NCI-H1436 treated with DMSO at 0.1 percent for 48 hours (cell line): ENCODE data around the gene STARD10.

ENCODE experiments used
- DNase-seq: peaks from one replicate; lab custom pipeline; 2025; lab: John Stamatoyannopoulos, UW

STARD10 gene

GRCh38 chr11:72763823-72764222 lies 30.0 kb downstream of the STARD10 start:
- DNase-seq = no peak

GRCh38 chr11:72762641-72763304 lies 31.1 kb downstream of the STARD10 start:
- DNase-seq = no peak

- no peak for DNase-seq
These were observed 33.1 kb downstream of the STARD10 start for GRCh38 chr11:72760539-72761405.

DNA sequence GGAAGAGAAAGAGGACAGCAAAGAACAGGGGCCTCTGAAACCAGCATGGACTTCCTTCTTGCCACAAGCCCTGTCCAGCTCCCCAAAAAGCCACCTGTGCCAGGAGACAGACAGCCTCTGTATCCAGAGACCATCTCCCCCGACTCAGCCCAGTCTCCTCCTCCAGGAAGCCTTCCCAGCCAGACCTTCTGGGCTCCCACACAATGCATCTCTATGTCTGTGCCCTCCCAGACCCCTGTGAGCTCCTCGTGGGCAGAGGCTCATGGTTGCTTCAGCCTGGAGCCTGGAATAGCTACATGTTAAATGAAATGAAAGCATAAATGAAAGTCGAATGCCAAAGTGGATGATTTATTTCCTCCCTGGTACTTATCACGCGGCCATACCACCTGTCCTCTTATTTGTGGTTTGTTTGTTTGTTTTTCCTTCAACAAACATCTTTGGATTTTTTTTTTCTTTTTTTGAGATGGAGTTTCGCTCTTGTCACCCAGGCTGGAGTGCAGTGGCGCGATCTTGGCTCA lies 34.3 kb downstream of the STARD10 start:
- DNase-seq = no peak

- no peak for DNase-seq
These were observed 35.0 kb downstream of the STARD10 start for GRCh38 chr11:72758690-72759389.

DNA sequence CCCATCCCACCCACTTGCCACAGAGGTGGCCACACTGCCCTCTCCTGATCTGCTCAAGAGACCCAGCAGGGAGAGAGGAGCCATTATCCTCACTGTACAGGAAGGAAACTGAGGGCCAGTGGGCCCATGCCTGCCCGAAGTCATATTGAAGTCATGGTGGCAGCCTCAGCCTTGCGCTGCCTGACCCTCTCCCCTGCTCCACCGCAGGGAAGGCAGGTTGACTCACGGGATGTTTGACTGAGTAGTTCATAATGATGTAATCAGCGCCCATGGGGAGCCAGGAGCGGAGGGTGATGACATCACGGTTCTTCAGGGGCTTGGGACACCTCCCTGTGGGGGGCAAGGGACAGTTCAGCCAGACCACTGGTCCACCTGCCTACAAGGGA lies 35.5 kb downstream of the STARD10 start:
- no peak for DNase-seq

DNA sequence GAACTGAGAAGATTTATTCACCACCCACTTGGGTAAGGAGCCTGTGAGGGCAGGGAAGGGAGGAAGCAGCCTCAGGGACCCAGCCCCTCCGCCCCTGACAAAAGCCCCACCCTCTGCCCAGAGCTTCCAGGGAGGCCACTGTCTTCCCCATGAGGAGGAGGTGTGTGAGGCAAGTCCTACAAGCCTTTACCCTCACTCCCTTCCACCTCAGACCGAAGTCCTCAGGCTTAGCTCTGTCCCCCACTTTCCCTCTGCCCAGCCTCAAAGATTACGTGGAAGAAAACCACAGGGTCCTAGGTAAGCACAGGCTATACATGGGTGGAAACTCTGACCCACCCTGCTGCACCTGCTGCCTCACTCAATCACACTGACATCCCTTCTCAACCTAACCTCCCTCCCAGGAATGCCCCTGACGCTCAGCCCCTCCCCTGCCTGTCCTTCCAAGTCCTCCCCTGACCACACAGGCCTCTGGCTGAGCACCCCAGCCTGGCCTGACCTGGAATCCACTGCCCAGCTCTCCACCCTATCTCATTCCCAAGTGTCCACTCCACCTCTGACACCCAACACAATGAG lies 38.0 kb downstream of the STARD10 start:
- DNase-seq = no peak

- DNase-seq = no peak
These were observed 39.2 kb downstream of the STARD10 start for GRCh38 chr11:72754544-72755155.

DNA sequence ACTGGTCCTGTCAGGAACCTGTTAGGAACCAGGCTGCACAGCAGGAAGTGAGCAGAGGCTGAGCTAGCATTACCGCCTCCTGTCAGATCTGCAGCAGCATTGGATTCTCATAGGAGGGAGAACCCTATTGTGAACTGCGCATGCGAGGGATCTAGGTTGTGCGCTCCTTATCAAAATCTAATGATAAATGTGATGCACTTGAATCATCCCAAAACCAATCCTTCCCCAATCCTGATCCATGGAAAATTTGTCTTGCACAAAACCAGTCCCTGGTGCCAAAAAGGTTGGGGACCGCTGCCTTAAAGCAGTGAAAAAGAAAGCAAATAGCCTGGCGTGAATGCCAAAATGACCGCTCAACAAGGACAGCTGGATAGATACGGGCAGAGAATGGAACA lies 39.7 kb downstream of the STARD10 start:
- DNase-seq = no peak

GRCh38 chr11:72753341-72754148 lies 40.3 kb downstream of the STARD10 start:
- no peak for DNase-seq

GRCh38 chr11:72752088-72752914 lies 41.5 kb downstream of the STARD10 start, which contains the start of gene ARAP1:
TSS of gene ARAP1 (minus strand) at chr11:72752408. CDS start at chr11:72727128, 25,280 bp downstream.
- no peak for DNase-seq

- DNase-seq = no peak
These were observed 42.4 kb downstream of the STARD10 start for GRCh38 chr11:72751116-72752087.

DNA sequence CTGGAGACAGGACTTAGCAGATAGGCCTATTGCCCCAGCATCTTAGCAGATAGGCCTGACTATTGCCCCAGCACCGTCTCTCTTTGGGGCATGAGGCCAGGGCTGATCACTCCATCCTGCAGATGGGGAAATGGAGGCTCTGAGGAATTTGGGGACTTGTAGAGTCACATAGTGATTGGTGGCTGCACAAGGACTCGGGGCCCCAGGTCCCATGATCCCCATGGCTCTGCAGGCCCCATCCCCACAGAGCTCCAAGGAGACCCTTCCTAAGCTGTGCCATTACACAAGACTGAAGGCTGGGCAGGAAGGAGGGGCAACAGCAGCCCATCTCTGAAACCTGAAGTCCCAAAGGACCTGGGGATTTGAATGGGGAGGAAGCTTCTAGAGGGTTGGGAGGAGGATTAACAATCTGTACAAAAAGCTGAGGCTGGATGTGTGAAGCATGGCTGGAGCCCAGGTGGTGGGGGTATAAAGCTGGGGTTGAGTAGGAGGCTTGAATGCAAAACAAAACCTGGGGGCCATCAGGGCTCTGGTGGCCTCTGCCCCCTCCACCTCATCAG lies 43.2 kb downstream of the STARD10 start:
- no peak for DNase-seq

DNA sequence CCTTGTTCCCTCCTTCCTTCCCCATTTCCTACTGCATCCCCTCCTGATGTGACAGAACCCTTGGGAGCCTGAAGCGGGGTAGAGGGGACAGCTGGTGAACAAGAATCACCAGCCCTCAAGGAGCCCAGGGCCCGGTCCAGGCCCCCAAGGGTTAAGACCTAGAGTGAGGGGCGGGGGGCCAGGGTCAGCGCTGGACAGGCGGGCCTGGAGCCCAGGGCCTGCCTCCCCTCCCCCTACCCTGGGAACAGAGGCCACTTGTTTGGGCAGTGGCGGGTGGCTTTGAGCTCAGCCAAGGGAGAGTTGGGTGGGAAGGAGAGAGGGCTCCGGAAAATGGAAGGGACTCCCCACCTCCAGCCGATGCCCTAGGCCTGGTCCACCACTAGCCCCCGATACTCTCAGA lies 43.8 kb downstream of the STARD10 start:
- DNase-seq = no peak

- no peak for DNase-seq
These were observed 46.5 kb downstream of the STARD10 start for GRCh38 chr11:72747289-72747855.

- no peak for DNase-seq
These were observed 47.0 kb downstream of the STARD10 start for GRCh38 chr11:72746821-72747220.

GRCh38 chr11:72745925-72746550 lies 47.8 kb downstream of the STARD10 start:
- DNase-seq = no peak

DNA sequence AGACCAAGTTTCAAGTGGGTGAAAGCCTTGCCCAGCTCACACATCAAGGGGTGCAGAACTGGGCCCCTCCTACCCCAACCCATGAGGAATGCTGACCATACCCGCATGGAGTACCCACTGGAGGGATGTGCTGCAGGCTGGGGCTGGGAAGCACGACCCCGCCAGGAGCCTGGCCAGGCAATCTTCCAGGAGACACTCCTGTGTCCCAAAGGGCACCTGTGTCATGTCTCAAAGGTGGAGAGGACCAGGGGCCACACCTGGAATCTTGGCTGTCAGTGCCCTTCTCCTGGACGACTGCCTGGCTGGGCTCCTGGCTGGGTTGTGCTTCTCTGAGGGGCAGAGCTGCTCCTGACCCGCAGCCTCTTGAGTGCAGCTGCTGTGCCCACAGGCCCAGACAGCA lies 48.3 kb downstream of the STARD10 start:
- no peak for DNase-seq
